ENCODE measurements around the gene SLC12A9.
"Not testable (repeated sequence)": the region's sequence is repeated elsewhere in the genome, so short reads cannot be mapped to it uniquely, and the experiment has no call there.

DNA sequence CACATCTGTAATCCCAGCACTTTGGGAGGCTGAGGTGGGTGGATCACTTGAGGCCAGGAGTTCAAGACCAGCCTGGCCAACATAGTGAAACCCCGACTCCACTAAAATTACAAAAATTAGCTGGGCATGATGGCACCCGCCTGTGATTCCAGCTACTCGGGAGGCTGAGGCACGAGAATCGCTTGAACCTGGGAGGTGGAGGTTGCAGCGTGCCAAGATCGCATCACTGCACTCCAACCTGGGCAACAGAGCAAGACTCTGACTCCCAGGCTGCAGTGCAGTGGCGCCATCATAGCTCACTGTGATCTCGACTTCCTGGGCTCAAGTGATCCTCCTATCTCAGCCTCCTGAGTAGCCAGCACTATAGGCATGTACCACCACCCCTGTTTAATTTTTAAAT lies 2.4 kb downstream of the SLC12A9 start:
- TF ChIP-seq, protein P1, sequence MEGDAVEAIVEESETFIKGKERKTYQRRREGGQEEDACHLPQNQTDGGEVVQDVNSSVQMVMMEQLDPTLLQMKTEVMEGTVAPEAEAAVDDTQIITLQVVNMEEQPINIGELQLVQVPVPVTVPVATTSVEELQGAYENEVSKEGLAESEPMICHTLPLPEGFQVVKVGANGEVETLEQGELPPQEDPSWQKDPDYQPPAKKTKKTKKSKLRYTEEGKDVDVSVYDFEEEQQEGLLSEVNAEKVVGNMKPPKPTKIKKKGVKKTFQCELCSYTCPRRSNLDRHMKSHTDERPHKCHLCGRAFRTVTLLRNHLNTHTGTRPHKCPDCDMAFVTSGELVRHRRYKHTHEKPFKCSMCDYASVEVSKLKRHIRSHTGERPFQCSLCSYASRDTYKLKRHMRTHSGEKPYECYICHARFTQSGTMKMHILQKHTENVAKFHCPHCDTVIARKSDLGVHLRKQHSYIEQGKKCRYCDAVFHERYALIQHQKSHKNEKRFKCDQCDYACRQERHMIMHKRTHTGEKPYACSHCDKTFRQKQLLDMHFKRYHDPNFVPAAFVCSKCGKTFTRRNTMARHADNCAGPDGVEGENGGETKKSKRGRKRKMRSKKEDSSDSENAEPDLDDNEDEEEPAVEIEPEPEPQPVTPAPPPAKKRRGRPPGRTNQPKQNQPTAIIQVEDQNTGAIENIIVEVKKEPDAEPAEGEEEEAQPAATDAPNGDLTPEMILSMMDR (IDR thresholded peaks at IDR 0.05) = not testable (repeated sequence)
- TF ChIP-seq POLR2A, POLR2AphosphoS5 (IDR thresholded peaks at IDR 0.05): not testable (repeated sequence)
